GM19035 (cell line): ENCODE measurements around the gene ADGRG3.
"Not testable (repeated sequence)": the region's sequence is repeated elsewhere in the genome, so short reads cannot be mapped to it uniquely, and the experiment has no call there.

Experiments
- ATAC-seq: cut with Tn5 transposase; IDR thresholded peaks from one replicate; pipeline ENCODE4 v1.9.1; 2021; ENCODE audit not compliant: unreplicated experiment

Gene ADGRG3

GRCh38 chr16:57661936-57662906 is 5.9 kb upstream of the ADGRG3 start:
- no peak for ATAC-seq

GRCh38 chr16:57663436-57663835 is 4.7 kb upstream of the ADGRG3 start:
- no peak for ATAC-seq

- no peak for ATAC-seq
Measured at GRCh38 chr16:57663917-57664661, 4.0 kb upstream of the ADGRG3 start.

GRCh38 chr16:57664662-57665025 is 3.5 kb upstream of the ADGRG3 start:
- no peak for ATAC-seq

- ATAC-seq, result no peak
Measured at GRCh38 chr16:57665541-57665940, 2.6 kb upstream of the ADGRG3 start.

GRCh38 chr16:57666353-57667047 is 1.6 kb upstream of the ADGRG3 start:
- ATAC-seq, result no peak

GRCh38 chr16:57667048-57667525 is 1.0 kb upstream of the ADGRG3 start:
- ATAC-seq, result no peak

GRCh38 chr16:57667526-57668262 is 412 bp upstream of the ADGRG3 start:
- ATAC-seq, result no peak

- ATAC-seq, result no peak
Measured at GRCh38 chr16:57668630-57669475, 747 bp downstream of the ADGRG3 start.

GRCh38 chr16:57669476-57670162 is 1.5 kb downstream of the ADGRG3 start:
- ATAC-seq, result no peak

GRCh38 chr16:57670196-57670595 is 2.1 kb downstream of the ADGRG3 start:
- no peak for ATAC-seq

GRCh38 chr16:57671451-57671850 is 3.3 kb downstream of the ADGRG3 start:
- ATAC-seq, result not testable (repeated sequence)

GRCh38 chr16:57672416-57672815 is 4.3 kb downstream of the ADGRG3 start:
- no peak for ATAC-seq

GRCh38 chr16:57672824-57673223 is 4.7 kb downstream of the ADGRG3 start:
- no peak for ATAC-seq

- no peak for ATAC-seq
Measured at GRCh38 chr16:57675741-57676551, 7.8 kb downstream of the ADGRG3 start.

- ATAC-seq, result no peak
Measured at GRCh38 chr16:57676553-57677085, 8.5 kb downstream of the ADGRG3 start.

- no peak for ATAC-seq
Measured at GRCh38 chr16:57677622-57678369, 9.7 kb downstream of the ADGRG3 start.
